GM13977 (cell line): ENCODE data around the gene ENPP7.

Experiments used
- DNase-seq: peaks from one replicate; pipeline ENCODE4 v3.0.0; 2012; ENCODE audit warnings: low spot score
- in situ Hi-C: fragments of 300-500 bp; cut with MboI; formaldehyde crosslinking; loops from one replicate; pipeline ENCODE4 v1.12.0; 2022; ENCODE audit warnings: low sequenced_read_pairs, low pct_unique_long_range_greater_than_20kb, mixed read lengths, inconsistent platforms; ENCODE audit not compliant: unreplicated experiment
- TF ChIP-seq, protein P1 (sequence below): IDR thresholded peaks from 2 replicates; pipeline ENCODE4 v1.5.1; 2012; ENCODE audit warnings: mild to moderate bottlenecking, control low read depth; ENCODE audit not compliant: insufficient read depth; ENCODE audit errors: extremely low read depth, missing control alignments

ENPP7 gene

DNA sequence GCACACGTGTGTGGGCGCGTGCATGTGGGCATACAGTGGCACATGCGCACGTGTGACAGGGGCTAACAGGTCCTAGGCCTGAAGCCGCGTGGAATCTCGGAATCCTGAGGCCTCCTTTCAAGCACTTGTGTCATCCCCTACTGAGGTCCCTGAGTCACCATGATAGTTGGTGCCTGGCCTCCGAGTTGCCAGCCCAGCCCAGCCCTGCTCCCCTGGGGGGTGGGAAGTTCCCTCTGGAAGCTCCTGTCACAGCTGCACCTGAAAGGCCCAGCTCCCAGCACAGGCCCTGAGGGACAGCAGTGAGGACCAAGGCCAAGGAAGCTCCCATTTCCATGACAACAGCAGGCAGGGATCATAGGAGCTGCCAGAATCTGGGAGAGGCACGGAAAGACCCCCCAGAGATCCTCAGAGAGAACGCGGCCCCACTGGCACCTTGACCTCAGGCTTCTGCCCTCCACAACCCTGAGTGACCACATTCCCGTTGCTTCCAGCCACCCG is 35.4 kb upstream of the ENPP7 start:
- in situ Hi-C loops: no loop called here
- TF ChIP-seq, protein P1, sequence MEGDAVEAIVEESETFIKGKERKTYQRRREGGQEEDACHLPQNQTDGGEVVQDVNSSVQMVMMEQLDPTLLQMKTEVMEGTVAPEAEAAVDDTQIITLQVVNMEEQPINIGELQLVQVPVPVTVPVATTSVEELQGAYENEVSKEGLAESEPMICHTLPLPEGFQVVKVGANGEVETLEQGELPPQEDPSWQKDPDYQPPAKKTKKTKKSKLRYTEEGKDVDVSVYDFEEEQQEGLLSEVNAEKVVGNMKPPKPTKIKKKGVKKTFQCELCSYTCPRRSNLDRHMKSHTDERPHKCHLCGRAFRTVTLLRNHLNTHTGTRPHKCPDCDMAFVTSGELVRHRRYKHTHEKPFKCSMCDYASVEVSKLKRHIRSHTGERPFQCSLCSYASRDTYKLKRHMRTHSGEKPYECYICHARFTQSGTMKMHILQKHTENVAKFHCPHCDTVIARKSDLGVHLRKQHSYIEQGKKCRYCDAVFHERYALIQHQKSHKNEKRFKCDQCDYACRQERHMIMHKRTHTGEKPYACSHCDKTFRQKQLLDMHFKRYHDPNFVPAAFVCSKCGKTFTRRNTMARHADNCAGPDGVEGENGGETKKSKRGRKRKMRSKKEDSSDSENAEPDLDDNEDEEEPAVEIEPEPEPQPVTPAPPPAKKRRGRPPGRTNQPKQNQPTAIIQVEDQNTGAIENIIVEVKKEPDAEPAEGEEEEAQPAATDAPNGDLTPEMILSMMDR: no peak
- no peak for DNase-seq

DNA sequence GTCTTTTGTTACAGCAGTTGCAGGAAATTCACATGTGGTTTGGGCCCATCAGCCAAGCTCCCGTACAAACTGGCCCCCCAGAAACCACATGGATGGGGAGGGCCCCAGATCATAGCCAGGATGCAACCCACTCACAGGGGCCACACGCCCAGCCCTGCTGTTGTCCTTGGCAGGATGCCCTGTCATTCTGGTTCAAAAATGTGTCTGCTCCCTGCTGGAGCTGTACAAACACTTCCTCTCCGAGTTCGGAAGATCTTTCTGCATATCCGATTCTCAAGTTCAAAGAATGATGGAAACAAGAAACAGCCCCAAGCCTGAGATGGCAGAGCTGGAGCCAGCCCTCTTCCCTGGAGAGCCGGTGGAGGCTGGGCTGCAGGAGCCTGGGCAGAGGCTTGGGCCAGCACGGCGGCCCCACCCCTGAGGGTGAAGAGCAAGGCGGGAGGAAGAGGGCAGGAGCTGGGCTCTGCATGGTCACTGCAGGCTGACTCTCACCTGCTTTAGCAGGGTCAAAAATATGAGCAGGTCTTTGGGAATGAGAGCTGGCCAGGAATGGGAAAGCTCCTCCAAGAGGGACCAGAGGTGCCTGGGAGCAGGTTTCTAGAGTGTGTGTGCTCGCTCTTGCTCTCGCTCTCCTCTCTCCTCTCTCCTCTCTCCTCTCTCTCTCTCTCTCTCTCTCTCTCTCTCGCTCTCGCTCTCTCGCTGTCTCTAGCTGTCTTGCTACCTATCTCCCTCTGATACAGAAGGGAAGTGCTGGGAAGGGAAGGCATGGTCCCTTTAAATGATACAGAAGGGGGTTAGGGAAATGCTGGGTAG is 34.7 kb upstream of the ENPP7 start:
- no peak for DNase-seq
- in situ Hi-C loops: no loop called here
- TF ChIP-seq, protein P1: no peak

DNA sequence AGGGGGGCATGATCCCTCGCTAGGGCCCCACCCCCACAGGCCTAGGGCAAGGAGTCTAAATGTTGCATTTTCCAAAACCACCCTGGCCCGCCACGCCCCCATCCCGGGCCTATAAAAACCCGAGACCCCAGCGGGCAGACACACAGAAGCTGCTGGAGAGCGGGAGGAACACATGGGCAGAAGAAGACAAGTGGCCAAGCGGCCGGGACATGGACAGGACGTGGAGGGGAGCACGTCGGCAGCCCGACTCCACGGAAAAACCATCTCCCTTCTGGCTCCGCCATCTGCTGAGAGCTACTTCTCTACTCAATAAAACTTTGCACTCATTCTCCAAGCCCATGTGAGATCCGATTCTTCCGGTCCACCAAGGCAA is 34.1 kb upstream of the ENPP7 start:
- TF ChIP-seq, protein P1: no peak
- no peak for DNase-seq
- in situ Hi-C loops: no loop called here

DNA sequence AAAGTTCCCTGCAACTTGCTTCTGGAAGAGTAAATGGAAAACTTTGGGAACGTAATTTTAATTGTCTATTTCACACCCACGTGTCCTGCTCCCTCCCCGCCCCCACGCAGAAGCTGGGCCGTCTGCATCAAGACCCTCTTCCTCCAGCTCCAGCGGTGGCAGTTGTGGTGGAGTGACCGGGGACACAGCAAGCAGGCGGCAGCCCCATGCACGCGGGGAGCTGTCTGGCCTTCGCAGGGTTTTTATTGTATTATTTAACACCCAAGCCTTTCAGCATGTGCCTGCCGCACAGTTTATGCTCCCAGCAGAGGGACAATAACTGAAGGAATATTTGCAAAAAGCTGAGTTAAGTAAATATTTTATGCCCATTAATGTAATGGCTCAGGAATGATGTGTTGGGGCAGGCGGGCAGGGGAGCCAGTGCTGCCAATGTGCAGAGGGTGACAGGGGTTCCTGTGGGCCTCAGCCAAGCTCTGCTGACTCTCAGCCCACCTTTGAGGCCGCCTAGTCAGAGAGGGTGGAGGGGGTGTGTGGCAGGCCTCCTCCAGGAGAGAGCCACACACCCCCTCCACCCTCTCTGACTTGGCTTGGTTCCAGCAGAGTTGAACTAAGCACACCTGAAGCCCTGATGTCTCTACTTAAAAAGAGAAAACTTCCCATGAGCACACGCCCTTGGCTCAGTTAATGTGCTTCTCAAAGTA is 32.4 kb upstream of the ENPP7 start:
- DNase-seq: no peak
- in situ Hi-C loops: no loop called here
- TF ChIP-seq, protein P1: no peak

DNA sequence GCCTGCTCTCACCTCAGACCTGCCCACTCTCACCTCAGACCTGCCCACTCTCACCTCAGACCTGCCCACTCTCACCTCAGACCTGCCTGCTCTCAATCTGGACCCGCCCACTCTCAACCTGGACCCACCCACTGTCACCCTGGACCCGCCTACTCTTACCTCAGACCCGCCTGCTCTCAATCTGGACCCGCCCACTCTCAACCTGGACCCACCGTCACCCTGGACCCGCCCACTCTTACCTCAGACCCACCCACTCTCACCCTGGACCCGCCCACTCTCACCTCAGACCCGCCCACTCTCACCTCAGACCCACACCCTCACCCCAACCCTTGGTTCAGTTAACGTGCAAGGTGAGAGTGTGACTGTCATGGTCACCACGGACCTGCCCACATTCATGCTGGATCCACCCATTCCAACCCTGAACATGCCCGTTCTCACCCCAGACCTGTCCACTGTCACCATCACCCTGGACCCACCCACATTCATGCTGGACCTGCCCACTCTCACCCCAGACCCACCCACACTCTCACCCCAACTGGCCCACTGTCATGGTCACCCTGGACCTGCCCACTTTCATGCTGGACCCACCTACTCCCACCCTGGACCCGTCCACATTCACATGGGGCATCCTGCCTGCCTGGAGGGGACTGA is 31.2 kb upstream of the ENPP7 start:
- TF ChIP-seq, protein P1: no peak
- no peak for DNase-seq
- in situ Hi-C loops: no loop called here

DNA sequence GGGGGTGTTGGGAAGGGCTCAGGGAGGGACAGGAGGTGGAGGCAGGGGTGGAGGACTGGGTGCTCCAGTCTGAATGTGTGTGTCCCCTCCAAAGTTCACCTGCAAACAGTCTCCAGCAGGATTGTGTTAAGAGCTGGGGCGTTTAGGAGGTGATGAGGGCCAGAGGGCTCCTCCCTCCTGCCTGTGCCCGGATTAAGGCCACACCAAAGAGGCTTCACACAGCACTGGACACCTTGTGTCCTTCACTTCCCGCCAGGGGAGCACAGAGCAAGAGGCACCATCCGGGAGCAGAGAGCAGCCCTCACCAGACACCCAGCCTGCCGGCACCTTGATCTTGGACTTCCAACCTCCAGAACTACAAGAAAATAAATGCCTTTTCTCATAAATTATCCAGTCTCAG is 30.2 kb upstream of the ENPP7 start:
- in situ Hi-C loops: no loop called here
- TF ChIP-seq, protein P1: no peak
- DNase-seq: no peak
